Measurements from ENCODE around the gene PIGBOS1. TPM values are rescaled to one million over a fixed set of nuclear protein-coding genes. Genes with fewer than 3 reads are reported as not detected.

The PIGBOS1 gene
- total and polyA plus RNA-seq, 9 of the 15 experiments (the other 6 are each of a cell fraction or from before 2014, with no cell fraction given) = 25.2 to 76.2 (median 46.0) TPM

DNA sequence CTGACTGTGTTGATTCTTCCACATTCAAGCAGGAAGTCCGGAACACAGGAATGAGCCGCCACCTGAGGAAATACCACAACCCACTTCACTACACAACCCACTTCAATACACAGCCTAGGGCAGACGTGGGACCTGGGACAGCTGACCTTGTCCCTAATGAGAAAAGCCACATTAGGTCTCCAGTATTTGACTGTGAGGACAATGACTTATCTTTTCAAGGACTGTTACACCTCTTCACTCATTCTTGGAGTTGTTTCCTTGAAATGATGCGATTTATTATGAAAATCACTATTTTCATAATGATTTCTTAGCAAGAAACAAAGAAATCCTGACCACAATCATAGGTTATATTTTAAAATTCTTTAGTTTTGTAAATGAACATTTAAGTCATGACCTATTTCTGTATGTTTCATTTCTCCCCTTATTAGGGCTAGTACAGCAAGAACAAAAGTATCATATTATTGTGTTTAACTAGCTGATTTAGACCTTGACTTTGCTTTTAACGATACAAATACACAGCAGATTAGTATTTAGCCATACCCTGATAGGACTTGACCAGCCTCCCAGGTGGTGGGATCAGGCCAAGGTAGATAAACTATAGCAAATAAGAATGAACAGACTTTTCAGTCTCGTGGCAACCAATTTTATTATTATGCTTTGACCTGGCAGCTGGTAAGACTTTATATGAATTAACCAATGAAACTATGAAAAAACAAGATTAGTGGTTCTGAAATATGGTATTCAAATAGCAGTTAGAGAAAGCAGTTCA is 35.4 kb downstream of the PIGBOS1 start:
- Histone ChIP-seq H3K9me3 (replicated peaks; ENCODE audit: control insufficient read depth, insufficient read depth, low read depth, low read length) (no peaks in the 10 kb centered on the region), H2AFZ (ENCODE audit: low read depth, low read length) (no peak overlapping the region; the same call in 1 of the 2 replicates), H3K9ac (ENCODE audit: insufficient read depth in 1 of 2, low read depth in 2 of 2, low read length in 2 of 2) (peak overlapping the region in 1 of 2 experiments; percentile 34; a peak in 2 of 4 replicates), H3K79me2 (ENCODE audit: control insufficient read depth, insufficient read depth, low read length) (peaks cover 94% of the 10 kb centered on the region), H3K36me3 (ENCODE audit: control insufficient read depth, insufficient read depth, low read length) (peaks cover 33% of the 10 kb centered on the region), H3K27ac (ENCODE audit: extremely low read depth, low read depth, low read length) (peak overlapping the region; percentile 80; the same call in 2 of the 3 replicates), H3K9me1 (ENCODE audit: control insufficient read depth, insufficient read depth, low read length) (peaks cover 4% of the 10 kb centered on the region), H3K27me3 (ENCODE audit: control insufficient read depth in 2 of 2, insufficient read depth in 2 of 2, low read length in 2 of 2) (no peaks in the 10 kb centered on the region), H3K4me2 (ENCODE audit: insufficient read depth, low read length) (peak overlapping the region; percentile 72), H4K20me1 (replicated peaks; ENCODE audit: control insufficient read depth, insufficient read depth, low read length) (peaks cover 10% of the 10 kb centered on the region; the same call in 1 of the 2 replicates), H3K4me1 (replicated peaks in 1 of 2; ENCODE audit: control insufficient read depth in 2 of 2, insufficient read depth in 2 of 2, low read length in 2 of 2) (peaks cover 25 to 72% of the 10 kb centered on the region in 2 experiments), H3K4me3 (no peak overlapping the region)
- DNase-seq (ENCODE audit: extremely low read depth in 1 of 4, low spot score in 3 of 4) (no peak), ATAC-seq (no peak), FAIRE-seq (peak; percentile 19)
- no TSS peak for BruUV-seq (replicated peaks)
- in situ Hi-C loops (cut with MboI) (loop anchor here (5.0 kb wide), 1 partner anchor 41 kb away; no protein-coding TSS in a partner anchor), intact Hi-C loops (cut with micrococcal nuclease) (no loop called here)
- TF ChIP-seq ZNF699 (CRISPR knock-in tag; IDR thresholded peaks at IDR 0.05; ENCODE audit: insufficient replicate concordance) (no peak), RFX1 (IDR thresholded peaks at IDR 0.05) (peak; percentile 14; the same call in 1 of the 2 replicates), HDAC8 (tag; IDR thresholded peaks at IDR 0.05) (no peak)
- 49% methylated on average over 6 of the region's 6 CpGs for WGBS (ENCODE audit: insufficient coverage, low coverage, missing lambda C conversion rate)
- ChIA-PET POLR2A (no interaction called here), CTCF (ENCODE audit: low intra/inter-chr PET ratio) (no interaction called here)
